ENCODE measurements around the gene TPM4.

TPM4 gene

DNA sequence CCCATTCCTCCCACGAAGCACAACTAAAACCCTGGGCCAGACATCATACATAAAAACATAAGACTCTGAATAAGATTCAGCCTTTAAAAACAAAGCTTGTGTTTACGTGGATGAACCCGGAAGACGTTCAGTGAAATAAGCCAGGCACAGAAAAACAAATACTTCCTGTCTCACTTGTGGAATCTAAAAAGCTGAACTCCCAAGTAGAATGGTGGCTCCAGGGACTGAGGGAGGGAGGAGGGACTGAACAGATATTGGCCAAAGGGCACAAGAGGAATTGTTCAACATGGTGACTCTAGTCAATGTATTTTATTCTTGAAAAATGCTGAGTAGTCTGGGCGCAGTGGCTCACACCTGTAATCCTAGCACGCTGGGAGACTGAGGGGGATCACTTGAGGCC, 35.7 kb upstream of the TPM4 start:
- in situ Hi-C loops (cut with MboI; ENCODE audit: low pct_unique_long_range_greater_than_20kb, low sequenced_read_pairs): no loop called here
- DNase-seq: peak; percentile 63

GRCh38 chr19:16041299-16041990, 34.9 kb upstream of the TPM4 start:
- DNase-seq: peak; percentile 86

GRCh38 chr19:16041991-16042386, 34.3 kb upstream of the TPM4 start:
- in situ Hi-C loops (cut with MboI; ENCODE audit: low pct_unique_long_range_greater_than_20kb, low sequenced_read_pairs): no loop called here
- DNase-seq: no peak

More at GRCh38 chr19:16041299-16041990, 34.9 kb upstream of the TPM4 start:
- in situ Hi-C loops (cut with MboI; ENCODE audit: low pct_unique_long_range_greater_than_20kb, low sequenced_read_pairs): no loop called here

- DNase-seq: no peak
- in situ Hi-C loops (cut with MboI; ENCODE audit: low pct_unique_long_range_greater_than_20kb, low sequenced_read_pairs): no loop called here
Measured at GRCh38 chr19:16042533-16043085, 33.7 kb upstream of the TPM4 start.

DNA sequence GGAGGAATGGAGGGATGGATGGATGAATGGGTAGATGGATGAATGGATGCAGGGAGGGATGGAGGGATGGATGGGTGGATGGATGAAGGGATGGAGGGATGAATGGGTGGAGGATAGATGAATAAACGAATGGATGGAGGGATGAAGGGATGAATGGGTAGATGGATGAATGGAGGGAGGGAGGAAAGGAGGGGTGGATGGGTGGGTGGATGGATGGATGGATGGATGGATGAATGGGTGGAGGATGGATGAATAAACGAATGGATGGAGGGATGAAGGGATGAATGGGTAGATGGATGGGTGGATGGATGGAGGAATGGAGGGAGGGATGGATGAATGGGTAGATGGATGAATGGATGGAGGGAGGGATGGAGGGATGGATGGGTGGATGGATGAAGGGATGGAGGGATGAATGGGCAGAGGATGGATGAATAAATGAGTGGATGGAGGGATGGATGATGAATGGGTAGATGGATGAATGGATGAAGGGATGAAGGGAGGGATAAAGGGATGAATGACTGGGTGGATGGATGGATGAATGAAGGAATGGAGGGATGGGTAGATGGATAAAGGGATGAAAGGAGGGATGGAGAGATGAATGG, 33.0 kb upstream of the TPM4 start:
- DNase-seq: no peak
- in situ Hi-C loops (cut with MboI; ENCODE audit: low pct_unique_long_range_greater_than_20kb, low sequenced_read_pairs): no loop called here

- in situ Hi-C loops (cut with MboI; ENCODE audit: low pct_unique_long_range_greater_than_20kb, low sequenced_read_pairs): no loop called here
- no peak for DNase-seq
Measured at GRCh38 chr19:16044746-16045145, 31.5 kb upstream of the TPM4 start.

DNA sequence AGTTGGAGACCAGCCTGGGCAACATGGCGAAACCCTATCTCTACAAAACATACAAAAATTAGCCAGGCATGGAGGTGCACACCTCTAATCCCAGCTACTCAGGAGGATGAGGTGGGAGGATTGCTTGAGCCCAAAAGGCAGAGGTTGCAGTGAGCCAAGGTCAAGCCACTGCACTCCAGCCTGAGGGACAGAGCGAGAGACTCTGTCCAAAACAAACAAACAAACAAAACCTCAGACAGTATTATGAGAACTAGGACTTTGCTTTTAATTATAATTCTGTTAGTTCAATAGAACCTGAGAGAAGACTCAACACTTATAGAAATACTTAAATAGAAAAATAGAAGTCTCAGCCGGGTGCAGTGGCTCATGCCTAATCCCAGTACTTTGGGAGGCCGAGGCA, 31.1 kb upstream of the TPM4 start:
- in situ Hi-C loops (cut with MboI; ENCODE audit: low pct_unique_long_range_greater_than_20kb, low sequenced_read_pairs): no loop called here
- no peak for DNase-seq

GRCh38 chr19:16045893-16046292, 30.4 kb upstream of the TPM4 start:
- in situ Hi-C loops (cut with MboI; ENCODE audit: low pct_unique_long_range_greater_than_20kb, low sequenced_read_pairs): no loop called here

DNA sequence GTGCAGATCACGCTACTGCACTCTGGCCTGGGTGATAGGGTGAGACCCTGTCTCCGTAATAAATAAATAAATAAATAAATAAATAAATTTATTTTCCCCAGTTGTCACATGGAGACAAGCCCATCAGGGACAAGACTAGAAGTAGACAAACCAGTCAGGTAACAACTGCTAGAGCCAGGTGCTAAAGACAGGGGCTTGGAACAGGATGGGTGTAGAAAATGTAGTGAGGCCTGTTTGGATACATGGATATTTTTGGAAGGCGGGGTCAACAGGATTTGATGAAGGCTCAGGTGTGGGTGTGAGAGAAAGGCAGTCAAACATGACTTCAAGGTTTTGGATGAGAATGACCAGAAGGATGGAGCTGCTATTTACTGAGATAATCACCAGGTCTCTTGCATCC, 27.7 kb upstream of the TPM4 start:
- no peak for DNase-seq
- in situ Hi-C loops (cut with MboI; ENCODE audit: low pct_unique_long_range_greater_than_20kb, low sequenced_read_pairs): no loop called here

More at GRCh38 chr19:16045893-16046292, 30.4 kb upstream of the TPM4 start:
- DNase-seq: no peak

GRCh38 chr19:16051254-16052025, 24.9 kb upstream of the TPM4 start:
- DNase-seq: peak; percentile 42
- in situ Hi-C loops (cut with MboI; ENCODE audit: low pct_unique_long_range_greater_than_20kb, low sequenced_read_pairs): no loop called here

DNA sequence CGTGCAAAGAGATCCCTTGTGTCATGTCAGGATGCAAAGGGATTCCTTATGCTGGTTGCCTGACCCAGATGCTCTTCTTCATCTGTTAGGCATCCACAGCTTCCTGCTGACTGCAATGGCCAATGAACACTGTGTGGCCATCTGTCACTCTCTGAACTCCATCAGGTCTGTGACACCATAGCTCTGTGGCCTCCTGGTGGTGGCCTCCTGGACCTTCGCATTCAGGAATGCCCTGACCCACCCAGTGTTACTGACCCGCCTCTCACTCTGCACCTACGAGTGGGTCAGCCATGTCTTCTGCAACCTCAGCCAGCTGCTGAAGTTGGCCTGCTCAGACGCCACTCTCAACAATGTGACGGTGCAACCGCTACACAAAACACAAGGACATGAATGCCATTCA, 23.9 kb upstream of the TPM4 start:
- DNase-seq: no peak

DNA sequence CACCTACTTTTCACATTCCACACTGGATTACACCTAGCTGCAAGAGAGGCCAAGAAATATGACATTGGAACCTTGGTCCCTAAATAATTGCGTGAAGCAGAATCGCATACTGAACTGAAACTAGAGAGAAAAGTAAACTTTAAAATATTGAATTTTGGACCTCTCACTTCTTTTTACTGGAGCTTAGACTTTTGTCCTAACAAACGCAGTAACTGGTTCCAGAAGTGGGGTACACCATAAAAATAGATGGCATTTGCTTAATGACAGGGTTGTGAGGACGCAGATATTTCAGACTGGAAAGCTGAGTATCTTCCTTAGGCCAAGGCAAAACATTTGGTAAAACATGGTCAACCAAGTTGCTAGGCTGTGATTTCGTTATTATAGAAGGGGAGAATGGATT, 19.2 kb upstream of the TPM4 start:
- in situ Hi-C loops (cut with MboI; ENCODE audit: low pct_unique_long_range_greater_than_20kb, low sequenced_read_pairs): no loop called here

More for the DNA sequence above, 23.9 kb upstream of the TPM4 start:
- in situ Hi-C loops (cut with MboI; ENCODE audit: low pct_unique_long_range_greater_than_20kb, low sequenced_read_pairs): no loop called here

DNA sequence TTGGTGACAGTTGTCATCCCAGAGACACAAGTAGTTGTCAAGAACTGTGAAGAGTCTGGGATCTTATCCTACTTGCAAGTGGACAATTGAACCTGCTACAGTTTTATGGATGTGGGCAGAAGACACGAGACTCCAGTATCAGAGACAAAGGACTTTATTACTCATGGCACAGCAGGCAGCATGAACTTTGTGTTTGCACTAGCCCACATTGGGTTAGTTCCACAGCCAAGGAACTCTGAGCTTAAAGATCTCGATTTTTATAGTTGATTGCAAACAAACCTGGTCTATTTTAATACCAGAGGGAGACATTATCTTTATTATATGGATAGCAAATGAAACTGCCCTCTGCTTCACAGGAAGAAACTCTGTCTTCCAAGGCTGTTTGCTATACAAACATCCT, 16.0 kb upstream of the TPM4 start:
- no peak for DNase-seq
- in situ Hi-C loops (cut with MboI; ENCODE audit: low pct_unique_long_range_greater_than_20kb, low sequenced_read_pairs): no loop called here

More for the DNA sequence above, 19.2 kb upstream of the TPM4 start:
- DNase-seq: no peak

DNA sequence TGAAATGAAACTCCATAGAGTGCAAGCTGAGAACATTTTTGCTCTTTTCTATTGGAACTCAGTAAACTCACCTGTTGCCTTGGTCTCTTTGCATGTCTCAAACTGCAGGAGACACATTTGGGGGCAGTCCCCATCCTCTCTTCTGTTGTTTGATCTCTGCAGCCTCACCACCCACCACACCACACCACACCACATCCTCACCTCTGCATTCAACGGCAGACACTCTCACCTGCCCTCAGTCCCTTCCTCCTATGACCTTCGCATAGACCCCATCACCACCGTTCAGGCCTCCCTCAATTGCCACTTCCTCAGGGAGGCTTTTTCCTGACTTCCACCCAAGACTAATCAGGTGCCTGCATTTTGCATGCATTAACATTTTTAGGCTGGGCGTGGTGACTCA, 14.4 kb upstream of the TPM4 start:
- in situ Hi-C loops (cut with MboI; ENCODE audit: low pct_unique_long_range_greater_than_20kb, low sequenced_read_pairs): no loop called here
- no peak for DNase-seq

DNA sequence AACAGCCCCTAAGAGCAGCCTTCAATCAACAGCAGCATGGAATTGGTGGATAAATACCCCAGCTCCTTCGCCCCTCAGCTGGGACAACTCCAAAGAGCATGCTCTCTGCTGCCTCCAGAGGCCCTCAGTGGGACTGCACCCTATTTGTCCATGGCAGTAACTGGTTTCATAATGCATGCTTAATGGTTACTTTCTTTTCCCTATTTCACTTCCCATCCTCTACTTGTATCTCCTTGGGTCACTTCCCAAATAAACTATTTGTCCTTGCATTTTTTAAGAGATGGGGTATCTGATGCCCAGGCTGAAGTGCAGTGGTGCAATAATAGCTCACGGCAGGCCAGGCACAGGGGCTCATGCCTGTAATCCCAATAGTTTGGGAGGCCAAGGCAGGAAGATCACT, 13.5 kb upstream of the TPM4 start:
- in situ Hi-C loops (cut with MboI; ENCODE audit: low pct_unique_long_range_greater_than_20kb, low sequenced_read_pairs): no loop called here
- peak; percentile 62 for DNase-seq

GRCh38 chr19:16064209-16064889, 11.9 kb upstream of the TPM4 start:
- in situ Hi-C loops (cut with MboI; ENCODE audit: low pct_unique_long_range_greater_than_20kb, low sequenced_read_pairs): no loop called here
- DNase-seq: no peak

DNA sequence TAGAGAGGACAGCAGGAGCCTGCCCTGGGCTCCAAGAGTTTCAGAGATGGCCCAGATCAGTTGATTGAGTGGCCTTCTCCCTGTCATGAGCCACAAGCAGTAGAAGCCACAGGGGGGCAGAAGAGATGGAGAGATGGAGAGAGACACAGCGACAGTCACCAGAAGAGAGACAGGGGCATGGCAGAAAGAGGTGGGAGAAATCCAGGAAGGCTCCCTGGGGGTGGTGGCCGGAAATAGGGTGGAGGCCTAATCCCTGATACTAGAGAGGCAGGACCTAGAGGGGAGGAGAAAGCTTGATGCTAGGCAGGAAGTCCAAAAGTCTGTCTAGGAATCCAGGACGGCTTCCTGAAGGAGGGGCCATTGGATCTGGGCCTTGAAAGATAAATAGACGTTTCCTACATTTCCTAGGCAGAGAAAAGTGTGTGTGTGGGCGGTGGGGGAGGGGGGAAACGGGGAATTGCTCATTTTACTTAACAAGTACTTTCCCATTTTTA, 9.6 kb upstream of the TPM4 start:
- peak; percentile 87 for DNase-seq
- in situ Hi-C loops (cut with MboI; ENCODE audit: low pct_unique_long_range_greater_than_20kb, low sequenced_read_pairs): no loop called here

- DNase-seq: no peak
- in situ Hi-C loops (cut with MboI; ENCODE audit: low pct_unique_long_range_greater_than_20kb, low sequenced_read_pairs): no loop called here
Measured at GRCh38 chr19:16067205-16067938, 8.9 kb upstream of the TPM4 start.
